OCI-LY7 (cell line): ENCODE results near the gene FAM72B. TPM values are rescaled to one million over a fixed set of nuclear protein-coding genes. Genes with fewer than 3 reads are reported as not detected.
"Not testable (repeated sequence)": the region's sequence is repeated elsewhere in the genome, so short reads cannot be mapped to it uniquely, and the experiment has no call there.

Experiments
- BruUV-seq: library from RNA; stranded (reverse); fragments of 400-500 nt; replicated peaks from 2 replicates; lab custom pipeline; 2021; lab: Mats Ljungman, UMichigan
- CTCF ChIA-PET: fragments of 300-600 bp; sonication (Branson Sonifier 250); formaldehyde crosslinking; loops from one replicate; lab custom pipeline; 2022; ENCODE audit warnings: antibody characterized with exemption; ENCODE audit not compliant: unreplicated experiment; lab: Charles Lee
- POLR2A ChIA-PET: fragments of 300-600 bp; sonication (Branson Sonifier 250); formaldehyde crosslinking; loops from one replicate; lab custom pipeline; 2022; ENCODE audit warnings: antibody characterized with exemption; lab: Charles Lee
- DNase-seq: peaks from one replicate; pipeline ENCODE4 v3.0.0-alpha.2; 2015; ENCODE audit warnings: low spot score
- H2AFZ ChIP-seq: fragments of 200-600 bp; sonication (generic), shearing (Covaris generic); 2 replicates; pipeline ENCODE4 v1.6.1; 2014; ENCODE audit warnings: mild to moderate bottlenecking, antibody characterized with exemption, low read length, moderate library complexity
- H3K27ac ChIP-seq: fragments of 200-600 bp; sonication (generic); 2 replicates; pipeline ENCODE4 v1.5.1; 2014; ENCODE audit warnings: mixed run types, low read depth, mild to moderate bottlenecking, moderate library complexity, low read length, inconsistent platforms; ENCODE audit not compliant: poor library complexity, severe bottlenecking
- H3K36me3 ChIP-seq: fragments of 200-600 bp; sonication (generic); 2 replicates; pipeline ENCODE4 v1.6.1; 2014; ENCODE audit warnings: mild to moderate bottlenecking, antibody characterized with exemption, low read length, moderate library complexity, mixed read lengths; ENCODE audit not compliant: insufficient read depth
- H3K4me1 ChIP-seq: fragments of 200-600 bp; sonication (generic); 2 replicates; pipeline ENCODE4 v1.5.1; 2014; ENCODE audit warnings: mild to moderate bottlenecking, low read length; ENCODE audit not compliant: insufficient read depth, poor library complexity, severe bottlenecking
- H3K4me2 ChIP-seq: fragments of 200-600 bp; sonication (generic); 2 replicates; pipeline ENCODE4 v1.6.1; 2014; ENCODE audit warnings: mild to moderate bottlenecking, low read length
- H3K4me3 ChIP-seq: fragments of 200-600 bp; sonication (generic); 2 replicates; pipeline ENCODE4 v1.5.1; 2014; ENCODE audit warnings: mild to moderate bottlenecking, low read depth, low read length; ENCODE audit not compliant: poor library complexity, severe bottlenecking
- H3K79me2 ChIP-seq: fragments of 200-600 bp; sonication (generic); 2 replicates; pipeline ENCODE4 v1.6.1; 2016; ENCODE audit warnings: low read depth, mild to moderate bottlenecking, low read length, moderate library complexity, mixed read lengths; ENCODE audit not compliant: insufficient read depth
- H3K9me2 ChIP-seq: fragments of 200-600 bp; sonication (generic); 2 replicates; pipeline ENCODE4 v1.6.1; 2016; ENCODE audit warnings: mild to moderate bottlenecking, low read length, mixed read lengths; ENCODE audit not compliant: insufficient read depth
- H3K9me3 ChIP-seq: fragments of 200-600 bp; sonication (generic); 2 replicates; pipeline ENCODE4 v1.6.1; 2014; ENCODE audit warnings: mild to moderate bottlenecking, mixed run types, low read length, mixed read lengths
- H4K20me1 ChIP-seq: fragments of 200-600 bp; sonication (generic); 2 replicates; pipeline ENCODE4 v1.6.1; 2014; ENCODE audit warnings: mild to moderate bottlenecking, antibody characterized with exemption, low read length, moderate library complexity, mixed read lengths; ENCODE audit not compliant: insufficient read depth
- intact Hi-C: fragments of 100-400 bp; cut with micrococcal nuclease; formaldehyde crosslinking; loops from one replicate; pipeline ENCODE4 v1.10.0; 2022; ENCODE audit not compliant: unreplicated experiment
- total RNA-seq, 2 experiments: library from RNA; depleted of rRNA in 1 of 2; stranded (reverse); fragments of >200 nt in 1 of 2; shearing (Covaris generic) in 1 of 2; gene quantifications; 2 replicates each; pipeline ENCODE4 v1.2.3, GENCODE V29; 2014 to 2022

Gene FAM72B
- total RNA-seq, 2 experiments from 2014 or later: 27.4 to 74.1 TPM

- H3K4me3 ChIP-seq, DNase-seq, H3K4me2 ChIP-seq, H3K27ac ChIP-seq, H3K9me2 ChIP-seq, H3K36me3 ChIP-seq, CTCF ChIA-PET, H4K20me1 ChIP-seq, H2AFZ ChIP-seq, intact Hi-C loops, POLR2A ChIA-PET, H3K9me3 ChIP-seq, H3K4me1 ChIP-seq, H3K79me2 ChIP-seq, BruUV-seq: not testable (repeated sequence)
Measured at GRCh38 chr1:121140393-121140792, 43.7 kb downstream of the FAM72B start.

- H3K79me2 ChIP-seq, BruUV-seq, H3K4me2 ChIP-seq, H3K9me2 ChIP-seq, H3K36me3 ChIP-seq, intact Hi-C loops, CTCF ChIA-PET, H2AFZ ChIP-seq, H3K4me1 ChIP-seq, H4K20me1 ChIP-seq, H3K4me3 ChIP-seq, POLR2A ChIA-PET, H3K9me3 ChIP-seq, DNase-seq, H3K27ac ChIP-seq: not testable (repeated sequence)
Measured at GRCh38 chr1:121131494-121131893, 52.6 kb downstream of the FAM72B start.

- H3K4me2 ChIP-seq, DNase-seq, H3K9me2 ChIP-seq, H3K27ac ChIP-seq, CTCF ChIA-PET, POLR2A ChIA-PET, H4K20me1 ChIP-seq, H3K4me3 ChIP-seq, H3K4me1 ChIP-seq, H3K9me3 ChIP-seq, intact Hi-C loops, H3K36me3 ChIP-seq, BruUV-seq, H2AFZ ChIP-seq, H3K79me2 ChIP-seq: not testable (repeated sequence)
Measured at GRCh38 chr1:121118480-121118824, 65.7 kb downstream of the FAM72B start.

Other genes with a start within 250 kb of the FAM72B start
- gene SRGAP2C, start 635 bp upstream of the FAM72B start, total RNA-seq (2014; rRNA removed; shearing (Covaris generic)): 6.8 and 7.0 TPM in 2 replicates
- gene SRGAP2C, start 635 bp upstream of the FAM72B start, total RNA-seq (2022): 30.7 and 41.0 TPM in 2 replicates